Activated CD4-positive, alpha-beta T cell treated with anti-CD3 and anti-CD28 coated beads, Interleukin-2, amount 50 U/mL, for 24 hours (primary cell): ENCODE results near the gene SPEG.
"Not testable (repeated sequence)": the region's sequence is repeated elsewhere in the genome, so short reads cannot be mapped to it uniquely, and the experiment has no call there.

Experiments
- DNase-seq, 2 donors: peaks; one replicate each; pipeline ENCODE4 v3.0.0-alpha.2; 2020; ENCODE audit warnings: low read depth in 1 of 2, low spot score in 1 of 2

SPEG gene

GRCh38 chr2:219404954-219405353 lies 29.7 kb upstream of the SPEG start:
- DNase-seq = no peak

- no peak for DNase-seq
Observed at GRCh38 chr2:219405451-219405850, 29.2 kb upstream of the SPEG start.

GRCh38 chr2:219405958-219406860 lies 28.4 kb upstream of the SPEG start:
- no peak for DNase-seq

- no peak for DNase-seq
Observed at GRCh38 chr2:219406861-219407230, 27.8 kb upstream of the SPEG start.

- not testable (repeated sequence) for DNase-seq
Observed at GRCh38 chr2:219407343-219407742, 27.3 kb upstream of the SPEG start.

GRCh38 chr2:219408204-219408603 lies 26.4 kb upstream of the SPEG start:
- no peak for DNase-seq

GRCh38 chr2:219408631-219409030 lies 26.0 kb upstream of the SPEG start:
- no peak for DNase-seq

GRCh38 chr2:219409619-219410018 lies 25.0 kb upstream of the SPEG start:
- no peak for DNase-seq

GRCh38 chr2:219410390-219410789 lies 24.3 kb upstream of the SPEG start:
- no peak for DNase-seq

- DNase-seq = no peak
Observed at GRCh38 chr2:219414857-219415256, 19.8 kb upstream of the SPEG start.

- DNase-seq = no peak
Observed at GRCh38 chr2:219415580-219416234, 18.9 kb upstream of the SPEG start.

GRCh38 chr2:219416235-219416602 lies 18.4 kb upstream of the SPEG start:
- DNase-seq = no peak

- DNase-seq = no peak
Observed at GRCh38 chr2:219416938-219417337, 17.7 kb upstream of the SPEG start.

GRCh38 chr2:219417374-219417773 lies 17.3 kb upstream of the SPEG start:
- no peak for DNase-seq

GRCh38 chr2:219418155-219419011 lies 16.3 kb upstream of the SPEG start, which contains the start of gene DES:
Gene DES, plus strand, starts transcription at chr2:219418377. Its CDS starts 86 bp downstream, at chr2:219418463.
- no peak for DNase-seq

GRCh38 chr2:219419012-219419324 lies 15.7 kb upstream of the SPEG start:
- no peak for DNase-seq

GRCh38 chr2:219419331-219420197 lies 15.1 kb upstream of the SPEG start:
- no peak for DNase-seq

- no peak for DNase-seq
Observed at GRCh38 chr2:219420687-219421086, 14.0 kb upstream of the SPEG start.

- DNase-seq = no peak
Observed at GRCh38 chr2:219421323-219421722, 13.3 kb upstream of the SPEG start.

GRCh38 chr2:219422952-219423534 lies 11.6 kb upstream of the SPEG start:
- no peak for DNase-seq
